Right ventricle myocardium superior (tissue), 1 donor: ENCODE data around the gene FREM1. TPM values are rescaled to one million over a fixed set of nuclear protein-coding genes. Genes with fewer than 3 reads are reported as not detected.
A peak's percentile ranks its signal among the peaks of the same experiment; 100 is the strongest.

Experiments
- ATAC-seq: fragments of 200-7000 bp; cut with Tn5 transposase; one replicate; pipeline ENCODE4 v1.9.1; 2020; ENCODE audit warnings: mild to moderate bottlenecking; ENCODE audit not compliant: poor library complexity
- DNase-seq: peaks from one replicate; pipeline ENCODE4 v3.0.0-alpha.2; 2020
- intact Hi-C: fragments of 100-400 bp; cut with DNase I; formaldehyde crosslinking; loops from one replicate; pipeline ENCODE4 v1.11.2; 2022
- total RNA-seq: library from RNA; stranded (reverse); fragmentation: NEBNext Ultra II Directional; extraction: Animal tissue kit (Norgen Biotek cat#: 25700); gene quantifications from one replicate; pipeline ENCODE4 v1.2.1, GENCODE V29; 2021
- donor health status: DM: no; HTN: yes; CAD: no; lungs with severe emphysema.

FREM1 gene
- total RNA-seq, 1 donor from 2014 or later: 2.0 TPM

DNA sequence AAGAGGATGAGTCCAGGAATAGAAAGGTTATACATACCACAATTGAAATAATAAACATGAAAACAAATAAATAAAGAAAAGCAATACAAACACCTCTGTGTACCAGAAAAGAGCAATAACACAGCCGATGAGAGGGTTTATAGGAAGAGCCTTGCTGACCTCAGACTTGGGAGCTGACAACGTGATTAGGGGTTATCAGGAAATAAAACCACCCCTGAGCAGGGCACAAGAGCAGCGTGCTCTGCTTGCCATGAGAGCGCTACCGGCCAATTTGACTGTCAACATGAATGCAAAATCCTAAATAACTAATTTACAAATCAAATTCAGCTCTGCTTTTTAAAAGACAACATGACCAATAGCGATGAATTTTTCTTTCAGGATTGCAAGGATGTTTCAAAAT, 2.6 kb upstream of the FREM1 start:
- ATAC-seq: no peak
- no peak for DNase-seq
- intact Hi-C loops: no loop called here

- no peak for ATAC-seq
- no peak for DNase-seq
- intact Hi-C loops: no loop called here
Observed at GRCh38 chr9:14911046-14911445, 818 bp upstream of the FREM1 start.

GRCh38 chr9:14909601-14909960, 647 bp downstream of the FREM1 start:
- no peak for DNase-seq
- no peak for ATAC-seq
- intact Hi-C loops: no loop called here

GRCh38 chr9:14909181-14909580, 1.0 kb downstream of the FREM1 start:
- DNase-seq (no peak), ATAC-seq (peak; percentile 26)
- intact Hi-C loops: no loop called here

GRCh38 chr9:14908295-14909180, 1.7 kb downstream of the FREM1 start:
- no peak for DNase-seq
- intact Hi-C loops: no loop called here
- no peak for ATAC-seq

- DNase-seq (no peak), ATAC-seq (no peak)
- intact Hi-C loops: no loop called here
Observed at GRCh38 chr9:14907696-14908095, 2.5 kb downstream of the FREM1 start.

DNA sequence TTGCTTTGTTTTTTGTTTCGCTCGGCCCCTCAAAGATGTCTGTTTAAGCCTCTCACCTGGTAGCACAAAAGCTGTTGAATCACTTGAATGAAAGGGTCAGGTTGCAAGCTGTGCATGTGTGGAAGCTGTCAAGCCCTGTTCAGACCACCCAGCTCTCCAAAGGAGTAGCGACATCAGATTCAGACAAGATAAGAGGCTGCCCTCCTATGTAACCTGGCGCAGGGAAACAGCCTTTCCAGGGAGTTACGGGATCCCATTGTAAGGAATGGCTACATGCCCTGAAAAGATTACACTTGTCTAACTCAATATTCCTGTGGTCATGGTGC, 2.9 kb downstream of the FREM1 start:
- ATAC-seq (no peak), DNase-seq (no peak)
- intact Hi-C loops: no loop called here

DNA sequence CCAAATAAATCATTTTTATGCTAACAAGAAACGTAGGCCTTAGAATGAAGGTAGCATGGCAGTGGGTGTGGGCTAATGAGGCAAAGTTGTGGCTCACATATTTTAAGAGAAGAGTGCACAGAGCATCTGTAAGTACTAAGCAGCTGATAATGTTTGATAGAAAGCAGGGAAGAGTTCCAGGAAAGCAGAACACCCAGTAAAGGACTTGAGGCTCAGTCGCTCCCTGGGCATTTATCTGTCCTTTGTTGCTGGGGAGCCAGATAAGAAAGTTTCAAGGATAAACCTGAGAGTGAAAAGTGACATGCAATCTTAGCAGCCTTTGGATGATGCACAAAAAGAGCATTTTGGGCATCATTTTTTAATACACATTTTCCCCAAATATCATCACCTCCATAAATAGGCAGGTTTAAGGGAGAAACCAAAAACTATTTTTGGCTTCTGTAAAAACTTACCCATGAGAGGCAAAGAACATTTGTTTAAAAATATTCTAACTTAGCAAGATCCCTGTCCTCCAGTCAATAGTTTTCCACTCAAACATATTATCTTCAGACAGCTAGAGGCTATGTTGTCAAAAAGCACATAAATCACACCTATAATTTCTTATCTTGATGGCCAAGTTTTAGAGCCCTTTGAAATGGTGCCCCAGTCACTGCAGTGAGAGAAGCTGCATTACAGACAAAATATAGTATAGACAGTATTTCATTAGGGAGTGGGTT, 3.4 kb downstream of the FREM1 start:
- no peak for DNase-seq
- peak; percentile 38 for ATAC-seq
- intact Hi-C loops: no loop called here

GRCh38 chr9:14906000-14906399, 4.2 kb downstream of the FREM1 start:
- intact Hi-C loops: no loop called here
- peak; percentile 62 for ATAC-seq
- no peak for DNase-seq

DNA sequence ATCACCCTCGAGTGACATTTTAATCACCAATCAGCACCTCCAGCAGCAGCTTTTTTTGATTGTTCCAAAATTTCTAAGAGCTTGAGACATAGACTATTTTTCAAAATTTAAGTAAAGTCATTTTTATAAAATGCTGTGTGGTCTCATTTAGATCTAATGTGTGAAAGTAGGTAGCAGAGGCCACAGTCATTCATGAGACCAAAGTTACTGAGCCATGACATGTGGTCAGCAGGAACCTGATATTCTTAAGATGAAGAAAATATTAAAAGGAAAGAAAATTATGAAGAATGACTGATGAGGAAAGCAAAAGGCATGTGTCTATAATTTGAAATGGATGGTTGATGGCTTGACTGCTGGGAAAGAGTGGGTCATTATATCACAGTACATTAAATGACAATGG, 7.2 kb downstream of the FREM1 start:
- DNase-seq (no peak), ATAC-seq (no peak)
- intact Hi-C loops: no loop called here

- intact Hi-C loops: no loop called here
- ATAC-seq (no peak), DNase-seq (no peak)
Observed at GRCh38 chr9:14902561-14902960, 7.7 kb downstream of the FREM1 start.

GRCh38 chr9:14899815-14900193, 10.4 kb downstream of the FREM1 start:
- intact Hi-C loops: no loop called here
- peak; percentile 66 for ATAC-seq
- DNase-seq: no peak

DNA sequence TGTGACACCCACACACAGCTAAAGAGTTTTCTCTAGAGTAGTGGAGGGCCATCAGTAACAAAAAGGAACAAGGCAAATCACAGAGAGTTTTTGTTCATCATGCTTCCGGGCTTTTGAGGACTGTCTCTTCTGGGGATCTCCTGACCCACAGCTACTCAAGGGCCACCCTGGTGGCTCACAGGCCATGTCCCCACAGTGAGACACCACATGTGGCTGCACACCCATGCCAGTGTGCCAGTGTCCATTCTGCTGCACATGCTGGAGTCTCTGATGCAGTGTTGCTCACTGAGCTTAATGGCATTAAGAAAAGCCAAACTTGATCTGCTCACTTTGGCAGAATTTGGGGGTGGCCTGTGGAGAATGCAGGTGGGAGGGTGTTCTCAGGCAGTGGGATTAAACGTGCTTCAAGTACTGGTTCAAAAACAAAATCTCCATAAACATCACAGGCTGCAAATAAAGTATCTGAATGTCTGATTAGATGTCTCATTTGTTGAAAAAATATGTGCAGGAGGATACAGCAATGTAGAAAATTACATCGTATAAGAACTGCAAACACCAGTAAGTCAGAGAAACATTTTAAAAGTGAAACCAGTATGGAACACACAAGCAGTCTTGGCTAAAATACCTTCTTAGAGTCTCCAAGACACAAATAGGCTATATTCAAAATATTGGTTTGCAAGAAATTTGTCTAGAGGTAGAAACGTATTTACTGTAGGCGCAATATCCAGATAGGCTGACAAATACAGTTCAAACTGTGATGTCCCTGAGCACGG, 11.0 kb downstream of the FREM1 start:
- ATAC-seq (no peak), DNase-seq (no peak)
- intact Hi-C loops: no loop called here

DNA sequence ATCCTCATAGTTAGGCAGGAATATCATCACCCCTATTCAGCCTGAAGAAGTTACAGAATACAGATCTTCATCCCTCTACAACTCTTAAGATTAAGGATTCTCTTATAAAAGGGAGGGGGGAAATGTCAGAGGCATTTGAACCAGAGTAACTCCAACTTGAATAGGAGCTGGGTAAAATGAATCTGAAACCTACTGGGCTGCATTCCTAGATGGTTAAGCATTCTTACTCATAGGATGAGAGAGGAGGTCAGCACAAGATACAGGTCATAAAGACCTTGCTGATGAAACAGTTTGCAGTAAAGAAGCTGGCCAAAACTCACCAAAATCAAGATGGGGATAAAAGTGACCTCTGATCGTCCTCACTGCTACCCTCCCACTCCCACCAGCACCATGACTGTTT, 14.4 kb downstream of the FREM1 start:
- intact Hi-C loops: no loop called here
- ATAC-seq (no peak), DNase-seq (no peak)

DNA sequence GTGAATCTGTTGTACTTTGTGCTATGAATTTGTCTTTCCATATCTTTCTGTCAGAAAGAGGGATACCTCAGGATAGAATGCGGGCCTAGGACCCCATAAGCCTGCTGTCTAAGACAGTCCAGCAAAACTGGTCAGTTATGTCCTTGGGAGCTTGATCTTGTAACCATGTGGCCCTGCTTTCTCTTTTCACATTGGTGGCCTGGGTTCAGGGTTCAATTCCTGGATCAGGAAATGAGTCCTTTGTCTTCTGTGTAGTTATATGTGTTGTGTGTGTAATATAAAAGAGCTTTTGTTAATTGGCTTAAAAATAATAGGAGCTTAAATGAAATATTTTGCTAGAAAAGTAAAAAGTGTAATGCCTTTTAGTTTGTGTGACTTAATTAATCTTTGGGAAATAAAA, 16.9 kb downstream of the FREM1 start:
- intact Hi-C loops: no loop called here
- ATAC-seq (no peak), DNase-seq (no peak)

DNA sequence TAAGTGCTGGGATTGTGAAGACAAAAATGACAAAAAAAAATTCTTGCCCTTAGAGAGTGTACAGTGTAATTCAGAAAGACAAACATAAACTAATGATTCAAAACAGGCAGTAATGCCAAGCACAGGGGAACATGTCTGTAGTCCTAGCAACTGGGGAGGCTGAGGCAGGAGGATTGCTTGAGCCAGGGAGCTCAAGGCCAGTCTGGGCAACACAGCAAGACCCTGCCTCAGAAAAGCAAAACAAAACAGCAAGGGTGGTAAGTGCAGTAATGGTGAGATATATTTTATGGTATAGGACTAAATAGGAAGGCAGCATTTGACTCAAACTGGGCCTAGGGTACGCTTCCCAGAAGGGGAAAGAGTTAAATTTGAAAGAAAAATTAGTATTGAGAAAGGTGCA, 18.9 kb downstream of the FREM1 start:
- intact Hi-C loops: no loop called here
- DNase-seq: no peak
- ATAC-seq: no peak

GRCh38 chr9:14889451-14889850, 20.8 kb downstream of the FREM1 start:
- DNase-seq (no peak), ATAC-seq (no peak)
- intact Hi-C loops: no loop called here

- DNase-seq (no peak), ATAC-seq (no peak)
- intact Hi-C loops: no loop called here
Observed at GRCh38 chr9:14888875-14889274, 21.4 kb downstream of the FREM1 start.

DNA sequence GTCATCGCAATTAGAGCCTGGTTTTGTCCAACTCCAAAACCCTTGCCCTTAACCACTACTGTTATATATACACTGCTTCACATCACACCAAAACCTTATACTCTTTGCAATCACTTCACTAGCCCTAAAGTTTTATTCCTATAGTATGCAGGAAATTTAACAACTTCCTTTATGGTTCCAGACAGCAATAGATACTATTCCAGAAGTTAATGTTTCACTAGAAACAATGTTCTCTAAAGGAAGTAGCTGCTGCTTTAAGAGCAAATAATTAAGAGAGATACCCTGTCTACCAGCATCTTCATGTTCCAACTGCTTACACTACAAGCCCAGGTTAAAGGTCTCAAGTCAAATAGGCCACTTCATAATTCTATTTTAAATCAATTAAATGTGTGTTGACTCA, 22.0 kb downstream of the FREM1 start:
- DNase-seq (no peak), ATAC-seq (no peak)
- intact Hi-C loops: no loop called here

GRCh38 chr9:14887149-14887548, 23.1 kb downstream of the FREM1 start:
- DNase-seq (no peak), ATAC-seq (no peak)
- intact Hi-C loops: no loop called here
